ENCODE results near the gene PRPSAP2.
"Not testable (repeated sequence)": the region's sequence is repeated elsewhere in the genome, so short reads cannot be mapped to it uniquely, and the experiment has no call there.

PRPSAP2 gene

DNA sequence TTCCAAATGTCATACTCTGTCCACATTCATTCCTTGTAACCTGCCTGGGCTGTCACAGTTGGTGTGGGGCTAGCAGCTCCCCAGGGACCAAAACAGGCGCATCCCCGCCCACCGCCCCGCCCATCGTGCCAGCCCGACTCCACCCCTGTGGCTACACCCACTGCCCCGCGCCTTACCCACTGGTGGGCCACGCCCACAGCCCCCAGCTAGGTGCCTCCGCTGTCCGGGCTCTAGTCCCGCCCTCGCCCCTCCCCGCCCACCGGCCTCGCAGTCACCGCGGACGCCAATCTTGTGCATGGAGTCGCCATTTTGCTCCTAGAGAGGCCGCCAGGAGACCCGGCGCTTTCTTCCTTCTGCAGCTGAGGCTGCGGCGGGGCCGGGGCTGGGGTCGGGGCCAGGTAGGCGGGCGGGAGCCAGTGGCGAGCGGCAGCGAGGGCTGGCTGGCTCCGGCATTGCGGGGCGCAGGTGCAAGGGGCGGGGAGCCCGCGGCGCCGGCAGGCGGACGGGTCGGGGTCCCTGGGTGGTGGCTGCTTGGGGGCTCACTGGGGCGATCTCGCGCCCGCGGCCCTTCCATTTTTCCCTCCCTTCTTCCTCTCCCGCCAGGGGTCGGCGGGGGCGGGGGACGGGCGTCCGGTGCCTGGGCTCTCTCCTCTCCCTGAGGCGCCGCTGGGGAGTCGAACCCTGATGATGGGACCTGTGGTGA is at the start of gene PRPSAP2:
Gene PRPSAP2, plus strand, starts transcription at position 268 of the 703 bp plus-strand sequence. CDS start 7,703 bp downstream, outside the sequence.
- in situ Hi-C loops (cut with MboI; ENCODE audit: low sequenced_read_pairs): no loop called here

DNA sequence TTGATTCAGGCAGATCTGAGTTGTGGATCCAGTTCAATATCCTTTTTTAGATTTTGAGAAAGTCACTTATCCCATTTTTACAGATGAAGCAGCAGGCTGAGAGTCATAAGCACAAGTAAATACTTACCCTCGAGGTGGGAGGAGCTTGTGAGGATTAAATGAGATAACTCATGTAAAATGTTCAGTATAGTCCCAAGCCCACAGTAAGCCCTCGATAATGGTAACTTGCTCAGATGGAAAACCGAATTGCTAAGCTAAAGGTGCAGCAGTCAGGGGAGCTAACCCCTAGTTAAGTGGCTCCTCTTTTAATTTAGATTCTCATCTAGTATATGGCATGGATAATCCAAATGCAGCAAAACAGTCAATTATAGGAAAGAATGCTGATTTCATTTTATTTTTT is 42.0 kb upstream of the PRPSAP2 start:
- in situ Hi-C loops (cut with MboI; ENCODE audit: low sequenced_read_pairs): not testable (repeated sequence)

GRCh38 chr17:18816489-18817371 is 41.2 kb upstream of the PRPSAP2 start:
- in situ Hi-C loops (cut with MboI; ENCODE audit: low sequenced_read_pairs): not testable (repeated sequence)

- in situ Hi-C loops (cut with MboI; ENCODE audit: low sequenced_read_pairs): not testable (repeated sequence)
Observed at GRCh38 chr17:18821430-18821829, 36.5 kb upstream of the PRPSAP2 start.

GRCh38 chr17:18827613-18828012 is 30.3 kb upstream of the PRPSAP2 start:
- in situ Hi-C loops (cut with MboI; ENCODE audit: low sequenced_read_pairs): not testable (repeated sequence)

DNA sequence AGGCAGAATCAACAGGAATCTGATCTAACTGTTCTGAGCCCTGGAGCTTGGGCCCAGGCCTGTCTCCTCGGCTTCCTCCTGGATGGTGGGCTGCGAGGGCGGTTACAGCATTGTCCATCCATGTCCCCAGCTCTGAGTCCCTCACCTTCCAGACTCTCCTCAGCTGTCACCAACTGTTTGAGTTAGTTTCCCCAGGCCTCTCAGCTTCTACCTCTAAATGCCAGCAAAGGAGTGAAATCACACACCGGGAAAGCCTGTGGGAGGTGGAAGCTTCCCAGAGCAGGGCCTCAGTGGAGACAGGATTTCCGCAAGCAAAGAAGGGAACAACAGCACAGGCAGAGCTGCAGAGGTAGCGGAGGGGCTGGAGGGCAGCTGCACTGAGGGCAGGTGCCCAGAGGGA is 9.4 kb upstream of the PRPSAP2 start:
- in situ Hi-C loops (cut with MboI; ENCODE audit: low sequenced_read_pairs): no loop called here

GRCh38 chr17:18850679-18851078 is 7.3 kb upstream of the PRPSAP2 start:
- in situ Hi-C loops (cut with MboI; ENCODE audit: low sequenced_read_pairs): no loop called here

DNA sequence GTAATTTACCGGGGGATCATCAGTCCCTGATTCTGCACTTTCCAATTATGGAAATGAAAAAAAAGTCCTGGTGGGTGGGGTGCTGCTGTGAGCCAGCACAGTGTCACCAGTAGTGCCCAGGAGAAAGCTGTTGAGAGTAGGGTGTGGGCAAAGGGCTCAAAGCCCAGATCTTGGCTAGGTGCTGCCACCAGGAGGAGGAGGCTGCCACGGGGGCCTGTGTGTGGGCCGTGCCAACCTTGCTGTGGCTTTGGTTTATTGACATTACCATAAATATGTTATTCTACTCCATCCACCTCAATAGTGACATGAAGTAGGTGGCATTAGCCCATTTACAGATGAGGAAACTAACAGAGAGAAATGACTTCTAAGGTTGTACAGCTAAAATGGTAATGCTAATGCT is 6.7 kb upstream of the PRPSAP2 start:
- in situ Hi-C loops (cut with MboI; ENCODE audit: low sequenced_read_pairs): no loop called here

DNA sequence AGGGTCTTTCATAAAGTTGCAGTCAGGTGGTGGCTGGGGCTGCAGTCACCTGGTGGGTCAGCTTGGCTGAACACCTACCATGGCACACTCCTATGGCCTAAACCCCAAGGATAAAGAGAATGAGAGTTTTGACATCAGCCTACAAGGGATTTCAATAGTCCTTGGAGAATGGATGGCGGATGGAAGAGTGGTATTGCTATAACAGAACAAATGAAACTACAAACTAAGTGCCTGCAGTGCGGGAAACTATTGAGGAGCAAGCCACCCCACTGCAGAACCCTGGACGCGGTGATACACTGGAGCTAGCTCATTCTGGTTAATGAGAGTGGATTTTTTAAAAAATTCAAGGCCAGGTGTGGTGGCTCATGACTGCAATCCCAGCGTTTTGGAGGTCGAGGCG is 3.0 kb upstream of the PRPSAP2 start:
- in situ Hi-C loops (cut with MboI; ENCODE audit: low sequenced_read_pairs): no loop called here

GRCh38 chr17:18855831-18856569 is 1.9 kb upstream of the PRPSAP2 start:
- in situ Hi-C loops (cut with MboI; ENCODE audit: low sequenced_read_pairs): no loop called here

DNA sequence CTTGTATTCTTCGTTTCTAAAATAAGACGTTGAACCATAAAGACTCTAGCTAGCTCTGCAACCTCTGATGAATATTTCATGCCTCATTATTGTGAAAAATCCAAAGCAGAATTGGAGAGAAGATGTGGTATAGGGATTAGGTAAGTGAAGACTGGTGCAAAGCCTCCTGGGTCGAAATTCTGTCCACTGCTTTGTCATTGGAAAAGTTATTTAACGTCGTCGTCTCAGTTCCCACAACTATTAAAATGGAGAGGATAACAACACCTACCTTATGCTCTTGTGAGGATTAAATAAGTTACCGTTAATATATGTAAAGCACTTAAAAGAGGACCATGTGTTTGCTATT is 1.4 kb upstream of the PRPSAP2 start:
- in situ Hi-C loops (cut with MboI; ENCODE audit: low sequenced_read_pairs): no loop called here

DNA sequence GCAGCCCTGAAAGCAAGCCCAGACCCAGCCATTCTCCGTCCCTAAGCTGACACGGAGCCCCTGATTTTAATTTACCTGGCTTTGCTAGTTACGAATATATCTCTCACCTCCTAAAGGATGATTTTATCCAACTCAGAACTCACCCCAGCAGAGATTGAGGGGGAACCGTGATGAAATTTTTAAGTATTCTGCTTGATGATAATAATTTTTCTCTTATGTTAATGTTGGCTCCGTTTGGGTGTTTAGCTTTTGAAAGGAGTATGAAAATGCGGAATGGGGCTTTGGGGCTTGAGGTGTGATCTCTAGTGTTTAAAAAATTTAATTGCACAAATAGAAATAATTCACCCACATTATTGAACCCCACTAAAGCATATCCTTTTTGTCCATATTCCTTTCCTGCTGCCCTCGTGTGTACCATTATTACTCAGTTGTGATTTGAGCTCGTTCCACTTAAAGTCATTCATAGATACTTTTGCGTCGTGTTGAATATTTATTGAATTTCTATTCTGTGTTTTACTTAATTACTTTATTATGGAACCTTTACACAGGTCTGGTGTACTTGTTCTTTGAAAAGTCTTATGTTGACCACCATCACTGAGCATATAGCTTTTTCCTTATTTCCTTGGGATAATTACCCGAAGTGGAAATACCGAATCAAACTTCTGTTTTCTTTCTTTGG is 775 bp downstream of the PRPSAP2 start:
- in situ Hi-C loops (cut with MboI; ENCODE audit: low sequenced_read_pairs): no loop called here

DNA sequence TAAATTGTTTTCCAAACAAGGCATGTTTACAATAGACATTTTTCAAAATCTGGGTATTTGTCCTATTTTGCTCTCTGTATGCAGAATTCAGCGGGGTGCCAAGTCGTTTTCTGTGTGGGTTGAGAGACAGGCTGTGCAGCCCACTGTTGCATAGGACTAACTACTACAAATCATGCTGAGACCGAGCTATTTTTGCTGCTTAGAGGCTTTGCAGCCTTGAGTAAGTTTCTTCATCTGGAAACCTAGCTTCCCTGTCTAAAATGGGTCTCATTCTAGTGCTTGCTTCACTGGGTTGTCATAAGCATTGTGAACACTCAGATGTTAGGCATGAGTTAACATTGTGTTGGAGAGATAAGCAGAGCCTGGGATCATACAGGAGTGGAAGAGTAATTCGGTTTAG is 1.3 kb downstream of the PRPSAP2 start:
- in situ Hi-C loops (cut with MboI; ENCODE audit: low sequenced_read_pairs): no loop called here

DNA sequence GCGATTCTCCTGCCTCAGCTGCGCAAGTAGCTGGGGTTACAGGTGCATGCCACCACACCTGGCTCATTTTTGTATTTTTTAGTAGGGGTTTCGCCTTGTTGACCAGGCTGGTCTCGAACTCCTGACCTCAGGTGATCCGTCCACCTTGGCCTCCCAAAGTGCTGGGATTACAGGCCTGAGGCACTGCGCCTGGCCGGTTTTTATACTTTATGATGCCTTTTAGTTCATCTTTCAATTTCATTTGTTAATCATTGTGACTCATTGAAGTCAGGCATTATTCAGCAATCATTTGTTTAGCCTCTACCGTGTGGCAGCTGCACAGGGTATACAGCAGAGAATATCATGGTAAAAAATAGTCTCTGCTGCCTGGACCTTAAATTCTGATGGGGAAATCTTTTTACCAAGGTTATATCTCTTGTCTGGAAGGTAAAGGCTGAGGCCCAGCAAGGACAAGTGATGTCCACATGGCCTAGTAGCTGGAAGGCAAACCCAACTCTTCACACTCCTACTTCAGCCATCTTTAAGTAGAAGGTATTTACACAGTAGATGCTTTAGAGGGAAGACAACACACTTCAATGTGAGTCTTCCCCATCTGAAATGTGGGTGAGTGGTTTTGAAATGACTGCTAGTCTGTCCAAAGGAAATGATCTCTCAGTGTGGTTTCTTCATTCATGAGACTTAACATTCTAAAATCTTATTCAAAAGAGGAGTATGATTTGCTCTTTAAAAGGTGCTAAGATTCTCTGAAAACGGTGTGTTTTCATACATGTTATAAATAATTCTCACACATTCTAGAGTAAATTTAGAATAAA is 2.4 kb downstream of the PRPSAP2 start:
- in situ Hi-C loops (cut with MboI; ENCODE audit: low sequenced_read_pairs): no loop called here

GRCh38 chr17:18862011-18862410 is 4.1 kb downstream of the PRPSAP2 start:
- in situ Hi-C loops (cut with MboI; ENCODE audit: low sequenced_read_pairs): no loop called here

DNA sequence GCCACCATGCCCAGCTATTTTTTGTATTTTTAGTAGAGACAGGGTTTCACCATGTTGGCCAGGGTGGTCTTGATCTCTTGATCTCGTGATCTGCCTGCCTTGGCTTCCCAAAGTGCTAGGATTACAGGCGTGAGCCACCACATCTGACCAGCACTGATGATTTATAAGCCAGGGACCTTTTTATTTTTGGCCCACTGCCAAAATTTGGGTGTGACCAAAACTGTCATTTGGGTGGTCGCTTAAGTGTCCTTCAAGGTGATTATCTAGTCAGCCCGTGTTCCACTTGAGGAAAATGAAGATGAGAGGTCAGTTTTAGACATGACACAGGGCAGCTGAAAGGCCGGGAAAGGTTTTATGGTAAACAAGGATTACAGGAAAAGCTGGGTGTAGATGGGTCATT is 7.1 kb downstream of the PRPSAP2 start:
- in situ Hi-C loops (cut with MboI; ENCODE audit: low sequenced_read_pairs): not testable (repeated sequence)

- in situ Hi-C loops (cut with MboI; ENCODE audit: low sequenced_read_pairs): no loop called here
Observed at GRCh38 chr17:18866866-18867813, 9.2 kb downstream of the PRPSAP2 start.

GRCh38 chr17:18877104-18877645 is 19.2 kb downstream of the PRPSAP2 start:
- in situ Hi-C loops (cut with MboI; ENCODE audit: low sequenced_read_pairs): no loop called here

All from HL-60/S4 treated with phorbol 12-myristate 13-acetate at 8.2 ng/mL for 4 days and 3 days (cell line).